ENCODE results near the gene SIM1. TPM values are rescaled to one million over a fixed set of nuclear protein-coding genes. Genes with fewer than 3 reads are reported as not detected.

Gene SIM1
- total and polyA plus RNA-seq, 2 experiments from 2014 or later, result not detected

- no peak for DNase-seq (ENCODE audit: low read depth in 1 of 2, low spot score in 1 of 2)
- Histone ChIP-seq H3K36me3 (no peaks in the 10 kb centered on the region), H3K4me3 (no peak overlapping the region), H3K9me3 (ENCODE audit: low read depth) (no peaks in the 10 kb centered on the region), H3K4me1 (ENCODE audit: low read depth) (peaks cover 3% of the 10 kb centered on the region), H3K27me3 (peaks cover 100% of the 10 kb centered on the region), H3K27ac (no peak overlapping the region)
- no peak for TF ChIP-seq CTCF (IDR thresholded peaks at IDR 0.05; ENCODE audit: low read depth, low read length)
Observed at GRCh38 chr6:100469101-100469859, 4.6 kb upstream of the SIM1 start.

GRCh38 chr6:100468016-100468622 lies 3.4 kb upstream of the SIM1 start:
- Histone ChIP-seq H3K27me3 (peaks cover 100% of the 10 kb centered on the region), H3K4me1 (ENCODE audit: low read depth) (peaks cover 6% of the 10 kb centered on the region), H3K4me3 (no peak overlapping the region), H3K9me3 (ENCODE audit: low read depth) (no peaks in the 10 kb centered on the region), H3K27ac (no peak overlapping the region), H3K36me3 (no peaks in the 10 kb centered on the region)
- DNase-seq (ENCODE audit: low read depth in 1 of 2, low spot score in 1 of 2), result no peak
- no peak for TF ChIP-seq CTCF (IDR thresholded peaks at IDR 0.05; ENCODE audit: low read depth, low read length)

- Histone ChIP-seq H3K27ac (no peak overlapping the region), H3K27me3 (peaks cover 100% of the 10 kb centered on the region), H3K4me3 (no peak overlapping the region), H3K36me3 (no peaks in the 10 kb centered on the region), H3K4me1 (ENCODE audit: low read depth) (peaks cover 6% of the 10 kb centered on the region), H3K9me3 (ENCODE audit: low read depth) (no peaks in the 10 kb centered on the region)
- no peak for DNase-seq (ENCODE audit: low read depth in 1 of 2, low spot score in 1 of 2)
- no peak for TF ChIP-seq CTCF (IDR thresholded peaks at IDR 0.05; ENCODE audit: low read depth, low read length)
Observed at GRCh38 chr6:100467129-100468015, 2.7 kb upstream of the SIM1 start.

- Histone ChIP-seq H3K36me3 (no peaks in the 10 kb centered on the region), H3K9me3 (ENCODE audit: low read depth) (no peaks in the 10 kb centered on the region), H3K4me3 (no peak overlapping the region), H3K4me1 (ENCODE audit: low read depth) (peaks cover 6% of the 10 kb centered on the region), H3K27ac (no peak overlapping the region), H3K27me3 (peaks cover 100% of the 10 kb centered on the region)
- TF ChIP-seq CTCF (IDR thresholded peaks at IDR 0.05; ENCODE audit: low read depth, low read length), result no peak
- no peak for DNase-seq (ENCODE audit: low read depth in 1 of 2, low spot score in 1 of 2)
Observed at GRCh38 chr6:100466410-100467128, 1.8 kb upstream of the SIM1 start.

Measured in cardiac muscle cell (in vitro differentiated cells and primary cell).